Testis (tissue), 3 donors: ENCODE results near the gene PLXND1. TPM values are rescaled to one million over a fixed set of nuclear protein-coding genes. Genes with fewer than 3 reads are reported as not detected.
A peak's percentile ranks its signal among the peaks of the same experiment; 100 is the strongest.

Experiments used
- DNase-seq: peaks from one replicate; pipeline ENCODE4 v3.0.0-alpha.2; 2019
- H3K27ac ChIP-seq, 2 donors: fragments of 200-600 bp; sonication (generic); one replicate each; pipeline ENCODE4 v1.5.1; 2019
- H3K27me3 ChIP-seq: fragments of 200-600 bp; sonication (generic); one replicate; pipeline ENCODE4 v1.5.1; 2019
- H3K36me3 ChIP-seq: fragments of 200-600 bp; sonication (generic); one replicate; pipeline ENCODE4 v1.5.1; 2017; ENCODE audit warnings: low read depth; ENCODE audit errors: missing control alignments
- H3K4me1 ChIP-seq: fragments of 200-600 bp; sonication (generic); one replicate; pipeline ENCODE4 v1.5.1; 2019
- H3K4me3 ChIP-seq, 2 donors: fragments of 200-600 bp; sonication (generic); one replicate each; pipeline ENCODE4 v1.5.1; 2017 to 2019
- H3K9me3 ChIP-seq: fragments of 200-600 bp; sonication (generic); one replicate; pipeline ENCODE4 v1.5.1; 2017
- POLR2A ChIP-seq: fragments of 450-650 bp; IDR thresholded peaks from one replicate; pipeline ENCODE4 v1.6.1; 2017; ENCODE audit warnings: antibody characterized with exemption, mild to moderate bottlenecking, moderate library complexity
- WGBS, 2 donors: methylation state at CpG; one replicate each; pipeline ENCODE4 v1.1.5; 2018; 5-methylcytosine and 5-hydroxymethylcytosine counted together
- intact Hi-C: fragments of 100-400 bp; cut with DNase I; formaldehyde crosslinking; loops from one replicate; pipeline ENCODE4 v1.15.1; 2023; ENCODE audit warnings: low total_unique reads
- polyA plus RNA-seq: library from polyadenylated mRNA; stranded (reverse); fragments of 350-450 nt; fragmentation: Illumina TruSeq; extraction: RNeasy Lipid Tissue Mini Kit (QIAGEN cat#74804); gene quantifications from one replicate; pipeline ENCODE4 v1.2.3, GENCODE V29; 2014; ENCODE audit warnings: low read depth, low replicate concordance; ENCODE audit not compliant: insufficient read depth
- total RNA-seq, 2 donors: library from RNA; depleted of rRNA; stranded (reverse); fragments of >200 nt; gene quantifications; one replicate each; pipeline ENCODE4 v1.2.3, GENCODE V29; 2016
- TF ChIP-seq, protein P1 (sequence below), 3 experiments: fragments of 450-650 bp in 2 of 3; fragments of 200-600 bp in 1 of 3; sonication (generic) in 1 of 3; IDR thresholded peaks; one replicate each; pipeline ENCODE4 v1.5.1; 2016 to 2019; ENCODE audit warnings: antibody characterized with exemption in 3 of 3, mild to moderate bottlenecking in 2 of 3, moderate library complexity in 1 of 3

PLXND1 gene
- total and polyA plus RNA-seq, 3 donors from 2014 or later, result 50.2 to 87.8 (median 69.2) TPM

DNA sequence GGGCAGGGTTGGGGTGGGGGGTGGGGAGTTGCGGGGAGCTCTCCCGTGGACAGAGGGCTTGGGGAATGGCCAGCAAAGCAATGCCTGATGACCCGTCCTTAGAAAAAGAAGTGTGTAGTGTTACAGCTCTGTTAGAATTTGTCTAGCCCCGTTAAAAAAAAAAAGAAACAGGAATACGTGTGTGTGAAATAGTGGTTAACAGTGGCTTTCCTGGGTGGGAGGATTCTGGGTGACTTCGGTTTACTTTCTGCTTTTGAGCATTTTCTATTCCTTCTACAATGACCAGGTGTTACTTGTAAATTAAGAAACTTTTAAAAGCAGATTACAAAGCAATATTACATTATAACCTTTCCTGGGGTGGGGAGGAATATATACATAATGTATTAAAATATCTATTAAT lies 38.5 kb downstream of the PLXND1 start:
- H3K27me3 ChIP-seq, result no peaks in the 10 kb centered on the region
- no peaks in the 10 kb centered on the region for H3K36me3 ChIP-seq
- H3K4me1 ChIP-seq, result peaks cover 31% of the 10 kb centered on the region
- 37 to 43% methylated on average over 6 of the region's 6 CpGs for WGBS, 2 donors
- H3K4me3 ChIP-seq, result no peak overlapping the region
- no peak for DNase-seq
- H3K27ac ChIP-seq, result no peak overlapping the region
- intact Hi-C loops, result no loop called here
- H3K9me3 ChIP-seq, result no peaks in the 10 kb centered on the region
- no peak for TF ChIP-seq POLR2A
- TF ChIP-seq, protein P1, sequence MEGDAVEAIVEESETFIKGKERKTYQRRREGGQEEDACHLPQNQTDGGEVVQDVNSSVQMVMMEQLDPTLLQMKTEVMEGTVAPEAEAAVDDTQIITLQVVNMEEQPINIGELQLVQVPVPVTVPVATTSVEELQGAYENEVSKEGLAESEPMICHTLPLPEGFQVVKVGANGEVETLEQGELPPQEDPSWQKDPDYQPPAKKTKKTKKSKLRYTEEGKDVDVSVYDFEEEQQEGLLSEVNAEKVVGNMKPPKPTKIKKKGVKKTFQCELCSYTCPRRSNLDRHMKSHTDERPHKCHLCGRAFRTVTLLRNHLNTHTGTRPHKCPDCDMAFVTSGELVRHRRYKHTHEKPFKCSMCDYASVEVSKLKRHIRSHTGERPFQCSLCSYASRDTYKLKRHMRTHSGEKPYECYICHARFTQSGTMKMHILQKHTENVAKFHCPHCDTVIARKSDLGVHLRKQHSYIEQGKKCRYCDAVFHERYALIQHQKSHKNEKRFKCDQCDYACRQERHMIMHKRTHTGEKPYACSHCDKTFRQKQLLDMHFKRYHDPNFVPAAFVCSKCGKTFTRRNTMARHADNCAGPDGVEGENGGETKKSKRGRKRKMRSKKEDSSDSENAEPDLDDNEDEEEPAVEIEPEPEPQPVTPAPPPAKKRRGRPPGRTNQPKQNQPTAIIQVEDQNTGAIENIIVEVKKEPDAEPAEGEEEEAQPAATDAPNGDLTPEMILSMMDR (IDR thresholded peaks at IDR 0.05), result no peak

DNA sequence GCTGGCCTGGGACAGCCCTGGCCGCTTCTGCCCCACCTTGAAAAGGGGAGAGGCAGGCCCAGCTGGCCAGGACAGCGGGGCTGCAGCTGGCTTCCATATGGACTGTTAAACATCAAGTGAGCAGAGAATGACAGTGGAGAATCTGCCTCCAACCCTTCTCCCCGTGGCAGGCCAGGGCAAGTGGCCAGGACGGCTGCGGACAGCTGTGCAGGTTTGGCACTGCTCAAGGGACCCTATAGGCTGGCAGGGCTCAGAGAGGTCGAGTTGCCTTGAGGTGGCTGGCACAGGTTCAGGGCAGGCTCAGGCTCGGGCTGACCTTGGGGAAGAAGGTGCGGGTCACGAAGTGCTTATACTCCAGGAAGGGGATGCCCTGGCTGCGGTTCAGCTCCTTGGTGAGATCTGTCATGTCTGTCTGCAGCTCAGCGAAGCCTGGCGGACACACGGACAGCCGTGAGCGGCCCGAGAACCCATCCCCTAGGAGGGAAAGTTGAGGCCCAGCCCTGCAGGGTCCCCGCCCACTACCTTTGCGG lies 39.2 kb downstream of the PLXND1 start:
- H3K27ac ChIP-seq, result no peak overlapping the region
- H3K36me3 ChIP-seq, result no peaks in the 10 kb centered on the region

GRCh38 chr3:129565902-129566301 lies 40.6 kb downstream of the PLXND1 start:
- TF ChIP-seq, protein P1 (IDR thresholded peaks at IDR 0.05), result no peak
- TF ChIP-seq POLR2A, result no peak
- WGBS, 2 donors, result 91 to 98% methylated on average over 7 of the region's 7 CpGs
- H3K27me3 ChIP-seq, result no peaks in the 10 kb centered on the region
- H3K27ac ChIP-seq, result peak overlapping the region in 1 of 2 donors; percentile 30
- H3K4me1 ChIP-seq, result peaks cover 41% of the 10 kb centered on the region
- DNase-seq, result no peak
- no peaks in the 10 kb centered on the region for H3K36me3 ChIP-seq
- no peak overlapping the region for H3K4me3 ChIP-seq
- no peaks in the 10 kb centered on the region for H3K9me3 ChIP-seq
- intact Hi-C loops, result no loop called here

More for the DNA sequence above, 39.2 kb downstream of the PLXND1 start:
- DNase-seq, result no peak
- H3K27me3 ChIP-seq, result no peaks in the 10 kb centered on the region
- H3K4me1 ChIP-seq, result peaks cover 31% of the 10 kb centered on the region
- TF ChIP-seq POLR2A, result no peak
- TF ChIP-seq, protein P1 (IDR thresholded peaks at IDR 0.05), result no peak
- H3K4me3 ChIP-seq, result no peak overlapping the region
- 65 to 71% methylated on average over 11 to 18 of the region's 18 CpGs for WGBS, 2 donors
- intact Hi-C loops, result no loop called here
- H3K9me3 ChIP-seq, result no peaks in the 10 kb centered on the region

- no peak for DNase-seq
- Histone ChIP-seq H3K4me3 (no peak overlapping the region), H3K9me3 (no peaks in the 10 kb centered on the region), H3K27ac (peak overlapping the region; percentile 55 to 76), H3K4me1 (peaks cover 49% of the 10 kb centered on the region), H3K36me3 (no peaks in the 10 kb centered on the region), H3K27me3 (no peaks in the 10 kb centered on the region)
- intact Hi-C loops, result no loop called here
- 80 to 91% methylated on average over 8 to 21 of the region's 21 CpGs for WGBS, 2 donors
- TF ChIP-seq, protein P1 (IDR thresholded peaks at IDR 0.05), result no peak
- TF ChIP-seq POLR2A, result no peak
These were observed 41.4 kb downstream of the PLXND1 start for GRCh38 chr3:129564981-129565644.
